ENCODE measurements around the gene CENPB. TPM values are rescaled to one million over a fixed set of nuclear protein-coding genes. Genes with fewer than 3 reads are reported as not detected.

The CENPB gene
- total RNA-seq, 1 donor from 2014 or later = 66.2 TPM

DNA sequence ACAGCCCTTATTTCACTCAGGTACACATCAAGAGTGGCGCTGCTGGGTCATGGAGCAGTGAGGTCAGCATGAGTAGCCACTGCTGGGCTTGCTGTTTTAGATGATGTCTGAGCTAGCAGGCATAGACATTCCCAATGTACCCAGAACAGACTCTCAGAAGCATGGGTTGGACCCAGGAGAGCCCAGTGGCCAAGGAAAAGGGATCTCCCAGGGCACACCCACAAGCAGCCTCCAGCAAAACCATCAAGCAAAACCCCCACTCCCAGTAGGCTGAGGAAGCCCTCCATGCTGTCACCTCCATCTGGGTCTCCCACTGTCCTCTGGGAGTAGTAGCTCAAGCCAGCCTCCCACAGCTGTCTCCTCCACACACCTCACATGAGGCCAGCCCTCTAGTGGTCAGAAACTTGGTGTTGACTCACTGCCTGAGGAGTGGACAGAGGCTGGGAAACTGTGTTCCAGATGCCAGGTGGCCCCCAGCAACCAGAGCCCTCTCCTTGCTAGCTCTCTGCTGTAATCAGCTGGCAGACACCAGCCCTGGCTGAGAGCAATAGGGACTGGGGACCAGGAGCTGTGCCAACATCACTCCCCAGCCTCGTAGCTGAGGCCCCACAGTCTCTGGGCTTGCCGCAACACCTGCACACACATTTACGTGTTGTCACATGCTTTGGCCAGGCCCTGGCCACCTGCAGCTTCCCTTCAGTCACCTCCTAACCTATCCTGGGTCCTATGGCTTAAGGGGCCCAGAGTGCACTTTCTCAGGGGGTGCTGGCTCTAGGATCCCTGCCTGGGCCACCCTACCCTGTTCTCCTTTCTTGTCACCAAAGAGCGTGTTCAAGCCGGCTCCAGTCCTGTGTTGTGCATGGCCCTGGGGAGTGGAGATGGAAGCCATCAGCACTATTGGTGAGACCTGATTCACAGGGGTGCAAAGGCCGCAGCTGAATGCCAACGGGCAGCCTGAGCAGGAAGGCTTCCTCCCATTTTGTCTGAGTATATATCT is 31.9 kb upstream of the CENPB start:
- Histone ChIP-seq H3K27me3 (ENCODE audit: control insufficient read depth, insufficient read depth, low read length) (no peaks in the 10 kb centered on the region), H3K4me3 (ENCODE audit: low read depth, low read length) (no peak overlapping the region), H3K36me3 (ENCODE audit: control insufficient read depth, insufficient read depth, low read length) (no peaks in the 10 kb centered on the region)
- TF ChIP-seq CTCF (IDR thresholded peaks at IDR 0.05; ENCODE audit: insufficient read depth, low read length, poor library complexity, severe bottlenecking) = peak; percentile 78
- no peak for DNase-seq (ENCODE audit: low read depth)

GRCh38 chr20:3815703-3816315 is 29.3 kb upstream of the CENPB start:
- no peak for DNase-seq (ENCODE audit: low read depth)
- no peak for TF ChIP-seq CTCF (IDR thresholded peaks at IDR 0.05; ENCODE audit: insufficient read depth, low read length, poor library complexity, severe bottlenecking)
- Histone ChIP-seq H3K4me3 (ENCODE audit: low read depth, low read length) (no peak overlapping the region), H3K36me3 (ENCODE audit: control insufficient read depth, insufficient read depth, low read length) (no peaks in the 10 kb centered on the region), H3K27me3 (ENCODE audit: control insufficient read depth, insufficient read depth, low read length) (no peaks in the 10 kb centered on the region)

DNA sequence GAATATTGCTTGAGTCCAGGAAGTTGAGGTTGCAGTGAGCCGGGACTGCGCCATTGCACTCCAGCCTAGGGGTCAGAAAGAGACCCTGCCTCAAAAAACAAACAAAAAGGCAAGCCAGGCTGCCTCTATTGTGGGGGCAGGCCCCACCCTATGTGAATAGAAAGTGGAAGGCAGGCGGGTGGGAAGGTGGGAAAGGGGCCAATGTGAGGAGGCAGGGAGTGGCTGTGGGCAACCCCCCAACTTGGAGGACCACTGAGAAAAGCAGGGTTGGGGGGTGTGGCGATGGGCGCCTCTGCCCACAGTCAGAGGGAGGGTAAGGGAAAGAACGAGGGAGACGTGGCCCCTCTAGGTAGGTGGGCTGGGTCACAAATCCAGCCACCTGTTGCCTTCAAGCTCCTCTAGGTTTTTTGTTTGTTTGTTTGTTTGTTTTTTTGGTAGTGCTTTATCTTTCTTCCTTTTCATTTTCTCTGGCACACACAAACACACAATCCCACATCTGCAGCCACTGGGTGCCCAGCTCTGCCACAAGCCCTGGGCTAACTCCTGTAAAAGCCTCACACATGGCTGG is 28.5 kb upstream of the CENPB start:
- Histone ChIP-seq H3K4me3 (ENCODE audit: low read depth, low read length) (no peak overlapping the region), H3K36me3 (ENCODE audit: control insufficient read depth, insufficient read depth, low read length) (no peaks in the 10 kb centered on the region), H3K27me3 (ENCODE audit: control insufficient read depth, insufficient read depth, low read length) (no peaks in the 10 kb centered on the region)
- no peak for DNase-seq (ENCODE audit: low read depth)
- no peak for TF ChIP-seq CTCF (IDR thresholded peaks at IDR 0.05; ENCODE audit: insufficient read depth, low read length, poor library complexity, severe bottlenecking)

DNA sequence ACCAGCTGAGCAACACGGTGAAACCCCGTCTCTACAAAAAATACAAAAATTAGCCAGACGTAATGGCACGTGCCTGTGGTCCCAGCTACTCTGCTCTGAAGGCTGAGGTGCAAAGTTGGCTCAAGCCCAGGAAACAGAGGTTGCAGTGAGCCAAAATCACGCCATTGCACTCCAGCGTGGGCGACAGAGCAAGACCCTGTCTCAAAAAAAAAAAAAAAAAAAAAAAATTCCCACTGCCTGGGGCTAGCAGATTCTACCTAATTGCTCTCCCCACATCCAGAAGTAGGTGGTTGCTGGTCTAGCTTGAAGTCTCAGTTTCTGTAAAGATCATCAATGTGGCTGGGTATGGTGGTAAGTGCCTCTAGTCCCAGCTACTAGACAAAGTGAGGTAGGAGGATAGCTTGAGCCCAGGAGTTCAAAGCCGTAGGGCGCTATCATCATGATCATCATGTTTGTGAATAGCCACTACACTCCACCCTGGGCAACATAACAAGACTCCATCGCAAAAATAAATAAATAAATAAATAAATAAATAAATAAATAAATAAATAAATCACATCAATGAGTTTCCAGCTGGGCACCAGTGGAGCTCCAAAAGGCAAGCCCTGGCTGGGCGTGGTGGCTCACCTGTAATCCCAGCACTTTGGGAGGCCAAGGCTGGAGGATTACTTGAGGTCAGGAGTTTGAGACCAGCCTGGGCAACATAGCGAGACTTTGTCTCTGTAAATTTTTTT is 27.5 kb upstream of the CENPB start:
- Histone ChIP-seq H3K4me3 (ENCODE audit: low read depth, low read length) (no peak overlapping the region), H3K36me3 (ENCODE audit: control insufficient read depth, insufficient read depth, low read length) (no peaks in the 10 kb centered on the region), H3K27me3 (ENCODE audit: control insufficient read depth, insufficient read depth, low read length) (no peaks in the 10 kb centered on the region)
- TF ChIP-seq CTCF (IDR thresholded peaks at IDR 0.05; ENCODE audit: insufficient read depth, low read length, poor library complexity, severe bottlenecking) = no peak
- DNase-seq (ENCODE audit: low read depth) = no peak

- no peaks in the 10 kb centered on the region for H3K27me3 ChIP-seq (ENCODE audit: control insufficient read depth, insufficient read depth, low read length)
- DNase-seq (ENCODE audit: low read depth) = no peak
- H3K36me3 ChIP-seq (ENCODE audit: control insufficient read depth, insufficient read depth, low read length) = no peaks in the 10 kb centered on the region
- H3K4me3 ChIP-seq (ENCODE audit: low read depth, low read length) = no peak overlapping the region
- TF ChIP-seq CTCF (IDR thresholded peaks at IDR 0.05; ENCODE audit: insufficient read depth, low read length, poor library complexity, severe bottlenecking) = no peak
Observed at GRCh38 chr20:3812975-3813847, 26.7 kb upstream of the CENPB start.
